Lower lobe of right lung (tissue), 2 donors: ENCODE measurements around the gene RBM25. TPM values are rescaled to one million over a fixed set of nuclear protein-coding genes. Genes with fewer than 3 reads are reported as not detected.

ENCODE experiments used
- ATAC-seq, 2 donors: fragments of 200-7000 bp; cut with Tn5 transposase; one replicate each; pipeline ENCODE4 v1.9.1; 2020 to 2022; ENCODE audit warnings: mild to moderate bottlenecking in 2 of 2, moderate library complexity in 2 of 2
- DNase-seq: peaks from one replicate; pipeline ENCODE4 v3.0.0-alpha.2; 2020
- H3K27ac ChIP-seq: fragments of 200-600 bp; one replicate; pipeline ENCODE4 v1.8.0; 2022
- H3K27me3 ChIP-seq: fragments of 200-600 bp; one replicate; pipeline ENCODE4 v1.8.0; 2022; ENCODE audit warnings: low read depth
- H3K36me3 ChIP-seq: fragments of 200-600 bp; one replicate; pipeline ENCODE4 v1.8.0; 2022; ENCODE audit warnings: mild to moderate bottlenecking
- H3K4me1 ChIP-seq: fragments of 200-600 bp; one replicate; pipeline ENCODE4 v1.8.0; 2022
- H3K4me3 ChIP-seq: fragments of 200-600 bp; one replicate; pipeline ENCODE4 v1.8.0; 2022; ENCODE audit warnings: mild to moderate bottlenecking
- H3K9me3 ChIP-seq: fragments of 200-600 bp; one replicate; pipeline ENCODE4 v1.8.0; 2022
- intact Hi-C: fragments of 100-400 bp; cut with DNase I; formaldehyde crosslinking; loops from one replicate; pipeline ENCODE4 v1.11.0; 2022
- total RNA-seq: library from RNA; stranded (reverse); fragmentation: NEBNext Ultra II Directional; extraction: Animal tissue kit (Norgen Biotek cat#: 25700); gene quantifications from one replicate; pipeline ENCODE4 v1.2.1, GENCODE V29; 2021
- TF ChIP-seq, protein P1 (sequence below): fragments of 200-600 bp; IDR thresholded peaks from one replicate; pipeline ENCODE4 v1.8.0; 2022; ENCODE audit warnings: antibody characterized with exemption, mild to moderate bottlenecking
- donor health status: DM: no; HTN: yes; CAD: no; lungs with severe emphysema.

RBM25 gene
- total RNA-seq, 1 donor from 2014 or later: 56.1 TPM

DNA sequence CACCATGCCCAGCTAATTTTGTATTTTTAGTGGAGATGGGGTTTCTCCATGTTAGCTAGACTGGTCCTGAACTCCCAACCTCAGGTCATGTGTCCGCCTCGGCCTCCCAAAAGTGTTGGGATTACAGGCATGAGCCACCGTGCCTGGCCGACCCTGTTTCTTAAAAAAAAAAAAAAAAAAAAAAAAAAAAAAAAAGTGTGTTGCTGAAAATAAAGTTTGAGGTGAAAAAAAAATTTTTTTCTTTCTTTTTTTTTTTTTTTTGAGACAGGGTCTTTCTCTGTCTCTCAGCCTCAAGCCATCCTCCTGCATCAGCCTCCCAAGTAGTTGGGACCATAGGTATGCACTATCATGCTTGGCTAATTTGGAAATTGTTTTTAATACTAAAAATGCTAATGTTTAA, 11.3 kb downstream of the RBM25 start:
- no peaks in the 10 kb centered on the region for H3K27me3 ChIP-seq
- intact Hi-C loops: no loop called here
- DNase-seq: no peak
- no peaks in the 10 kb centered on the region for H3K4me1 ChIP-seq
- H3K9me3 ChIP-seq: no peaks in the 10 kb centered on the region
- H3K27ac ChIP-seq: no peak overlapping the region
- H3K36me3 ChIP-seq: peaks cover 66% of the 10 kb centered on the region
- no peak for ATAC-seq
- TF ChIP-seq, protein P1, sequence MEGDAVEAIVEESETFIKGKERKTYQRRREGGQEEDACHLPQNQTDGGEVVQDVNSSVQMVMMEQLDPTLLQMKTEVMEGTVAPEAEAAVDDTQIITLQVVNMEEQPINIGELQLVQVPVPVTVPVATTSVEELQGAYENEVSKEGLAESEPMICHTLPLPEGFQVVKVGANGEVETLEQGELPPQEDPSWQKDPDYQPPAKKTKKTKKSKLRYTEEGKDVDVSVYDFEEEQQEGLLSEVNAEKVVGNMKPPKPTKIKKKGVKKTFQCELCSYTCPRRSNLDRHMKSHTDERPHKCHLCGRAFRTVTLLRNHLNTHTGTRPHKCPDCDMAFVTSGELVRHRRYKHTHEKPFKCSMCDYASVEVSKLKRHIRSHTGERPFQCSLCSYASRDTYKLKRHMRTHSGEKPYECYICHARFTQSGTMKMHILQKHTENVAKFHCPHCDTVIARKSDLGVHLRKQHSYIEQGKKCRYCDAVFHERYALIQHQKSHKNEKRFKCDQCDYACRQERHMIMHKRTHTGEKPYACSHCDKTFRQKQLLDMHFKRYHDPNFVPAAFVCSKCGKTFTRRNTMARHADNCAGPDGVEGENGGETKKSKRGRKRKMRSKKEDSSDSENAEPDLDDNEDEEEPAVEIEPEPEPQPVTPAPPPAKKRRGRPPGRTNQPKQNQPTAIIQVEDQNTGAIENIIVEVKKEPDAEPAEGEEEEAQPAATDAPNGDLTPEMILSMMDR: no peak
- no peak overlapping the region for H3K4me3 ChIP-seq

DNA sequence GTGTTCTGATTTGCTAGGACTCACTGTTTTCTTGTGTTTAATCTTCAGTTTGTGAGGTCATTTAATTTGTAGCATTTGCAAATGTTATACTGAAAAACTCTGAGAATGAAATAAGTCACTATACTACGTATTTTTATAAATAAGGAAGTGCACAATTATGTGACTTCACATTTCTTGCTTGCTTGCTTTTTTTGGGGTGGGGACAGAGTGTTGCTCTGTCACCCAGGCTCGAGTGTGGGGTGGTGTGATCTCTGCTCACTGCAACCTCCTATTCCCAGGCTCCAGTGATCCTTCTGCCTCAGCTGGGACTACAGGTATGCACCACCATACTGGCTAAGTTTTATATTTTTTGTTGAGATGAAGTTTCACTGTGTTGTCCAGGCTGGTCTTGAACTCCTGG, 32.7 kb downstream of the RBM25 start:
- ATAC-seq (no peak), DNase-seq (no peak)
- H3K27me3 ChIP-seq: no peaks in the 10 kb centered on the region
- H3K27ac ChIP-seq: no peak overlapping the region
- TF ChIP-seq, protein P1: no peak
- H3K4me3 ChIP-seq: no peak overlapping the region
- peaks cover 91% of the 10 kb centered on the region for H3K36me3 ChIP-seq
- H3K4me1 ChIP-seq: no peaks in the 10 kb centered on the region
- intact Hi-C loops: no loop called here
- H3K9me3 ChIP-seq: no peaks in the 10 kb centered on the region

DNA sequence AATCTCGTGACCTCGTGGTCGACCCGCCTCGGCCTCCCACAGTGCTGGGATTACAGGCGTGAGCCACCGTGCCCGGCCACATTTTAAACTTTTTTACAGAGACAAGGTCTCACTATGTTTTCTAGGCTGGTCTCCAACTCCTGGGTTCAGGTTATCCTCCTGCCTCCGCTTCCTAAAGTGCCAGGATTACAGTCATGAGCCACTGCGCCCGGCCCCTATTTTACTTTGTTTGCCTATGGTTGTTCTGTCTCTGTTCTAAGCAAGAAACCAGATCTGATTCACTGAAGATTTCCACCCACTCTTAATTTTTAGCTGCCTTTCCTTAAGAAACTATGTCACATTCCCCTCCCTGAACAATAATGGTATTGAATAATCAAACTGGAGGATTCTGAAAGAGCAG, 39.1 kb downstream of the RBM25 start:
- no peak overlapping the region for H3K27ac ChIP-seq
- no peaks in the 10 kb centered on the region for H3K27me3 ChIP-seq
- TF ChIP-seq, protein P1: no peak
- DNase-seq (no peak), ATAC-seq (no peak)
- H3K9me3 ChIP-seq: no peaks in the 10 kb centered on the region
- intact Hi-C loops: no loop called here
- H3K36me3 ChIP-seq: peaks cover 95% of the 10 kb centered on the region
- H3K4me1 ChIP-seq: no peaks in the 10 kb centered on the region
- no peak overlapping the region for H3K4me3 ChIP-seq

- TF ChIP-seq, protein P1: no peak
- H3K4me1 ChIP-seq: no peaks in the 10 kb centered on the region
- peaks cover 97% of the 10 kb centered on the region for H3K36me3 ChIP-seq
- no peaks in the 10 kb centered on the region for H3K27me3 ChIP-seq
- ATAC-seq (no peak), DNase-seq (no peak)
- intact Hi-C loops: no loop called here
- H3K27ac ChIP-seq: no peak overlapping the region
- no peaks in the 10 kb centered on the region for H3K9me3 ChIP-seq
- no peak overlapping the region for H3K4me3 ChIP-seq
These were observed 42.0 kb downstream of the RBM25 start for GRCh38 chr14:73100334-73100733.

DNA sequence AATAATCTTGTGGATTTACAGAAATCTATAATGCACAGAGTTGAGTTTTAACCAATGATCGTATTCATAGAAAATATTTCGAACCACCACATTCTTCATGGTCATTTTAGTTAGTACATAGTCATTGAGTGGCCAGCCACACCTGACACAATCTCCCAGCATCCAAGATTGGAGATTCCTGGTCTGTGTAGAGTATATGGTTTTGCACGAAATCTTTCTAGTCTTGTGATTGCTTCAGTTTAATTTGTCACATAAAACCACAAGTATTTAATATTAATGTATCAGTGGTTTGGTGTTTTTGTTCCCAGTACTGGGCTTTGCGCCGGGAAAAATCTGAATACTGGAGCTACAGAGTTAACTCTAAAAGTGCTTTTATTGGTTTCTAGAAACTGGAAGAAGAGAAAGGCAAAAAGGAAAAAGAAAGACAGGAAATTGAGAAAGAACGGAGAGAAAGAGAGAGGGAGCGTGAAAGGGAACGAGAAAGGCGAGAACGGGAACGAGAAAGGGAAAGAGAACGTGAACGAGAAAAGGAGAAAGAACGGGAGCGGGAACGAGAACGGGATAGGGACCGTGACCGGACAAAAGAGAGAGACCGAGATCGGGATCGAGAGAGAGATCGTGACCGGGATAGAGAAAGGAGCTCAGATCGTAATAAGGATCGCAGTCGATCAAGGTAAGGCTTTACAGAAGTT, 44.6 kb downstream of the RBM25 start:
- intact Hi-C loops: no loop called here
- no peak for ATAC-seq
- H3K36me3 ChIP-seq: peaks cover 96% of the 10 kb centered on the region

More for the DNA sequence above, 44.6 kb downstream of the RBM25 start:
- DNase-seq: no peak
- TF ChIP-seq, protein P1: no peak
- H3K27me3 ChIP-seq: no peaks in the 10 kb centered on the region
- no peaks in the 10 kb centered on the region for H3K9me3 ChIP-seq
- no peaks in the 10 kb centered on the region for H3K4me1 ChIP-seq
- no peak overlapping the region for H3K27ac ChIP-seq
- no peak overlapping the region for H3K4me3 ChIP-seq
